Activated CD4-positive, alpha-beta memory T cell treated with anti-CD3 and anti-CD28 coated beads for 36 hours (primary cell): ENCODE data around the gene ATP10A. TPM values are rescaled to one million over a fixed set of nuclear protein-coding genes. Genes with fewer than 3 reads are reported as not detected.

ENCODE experiments used
- CTCF ChIA-PET: fragments of 350-600 bp; sonication (Branson Sonifier 250); formaldehyde crosslinking; loops from one replicate; lab custom pipeline; 2021; ENCODE audit warnings: antibody characterized with exemption, inconsistent platforms; lab: Charles Lee
- POLR2A ChIA-PET: fragments of 350-600 bp; sonication (Branson Sonifier 250); formaldehyde crosslinking; loops from one replicate; lab custom pipeline; 2021; ENCODE audit warnings: antibody characterized with exemption; lab: Charles Lee
- DNase-seq: peaks from one replicate; pipeline ENCODE4 v3.0.0-alpha.2; 2020
- H3K27ac Mint-ChIP-seq: one replicate; pipeline ENCODE4 v1.8.0; 2021; ENCODE audit warnings: mixed read lengths
- H3K27me3 Mint-ChIP-seq: one replicate; pipeline ENCODE4 v1.8.0; 2021; ENCODE audit warnings: mixed read lengths
- H3K36me3 Mint-ChIP-seq: one replicate; pipeline ENCODE4 v1.8.0; 2021; ENCODE audit warnings: mixed read lengths
- H3K4me1 Mint-ChIP-seq: one replicate; pipeline ENCODE4 v1.8.0; 2021; ENCODE audit warnings: low read depth, mixed read lengths
- H3K4me3 Mint-ChIP-seq: one replicate; pipeline ENCODE4 v1.8.0; 2021; ENCODE audit warnings: mild to moderate bottlenecking, mixed read lengths
- H3K9me3 Mint-ChIP-seq: one replicate; pipeline ENCODE4 v1.8.0; 2021; ENCODE audit warnings: mixed read lengths
- intact Hi-C: fragments of 100-400 bp; cut with micrococcal nuclease; formaldehyde crosslinking; loops from one replicate; pipeline ENCODE4 v1.15.1; 2023
- total RNA-seq, 2 experiments: library from RNA; stranded (reverse); gene quantifications; one replicate each; pipeline ENCODE4 v1.2.3, GENCODE V29; 2021

Gene ATP10A
- total RNA-seq, 2 experiments from 2014 or later: 15.9 to 17.2 TPM

DNA sequence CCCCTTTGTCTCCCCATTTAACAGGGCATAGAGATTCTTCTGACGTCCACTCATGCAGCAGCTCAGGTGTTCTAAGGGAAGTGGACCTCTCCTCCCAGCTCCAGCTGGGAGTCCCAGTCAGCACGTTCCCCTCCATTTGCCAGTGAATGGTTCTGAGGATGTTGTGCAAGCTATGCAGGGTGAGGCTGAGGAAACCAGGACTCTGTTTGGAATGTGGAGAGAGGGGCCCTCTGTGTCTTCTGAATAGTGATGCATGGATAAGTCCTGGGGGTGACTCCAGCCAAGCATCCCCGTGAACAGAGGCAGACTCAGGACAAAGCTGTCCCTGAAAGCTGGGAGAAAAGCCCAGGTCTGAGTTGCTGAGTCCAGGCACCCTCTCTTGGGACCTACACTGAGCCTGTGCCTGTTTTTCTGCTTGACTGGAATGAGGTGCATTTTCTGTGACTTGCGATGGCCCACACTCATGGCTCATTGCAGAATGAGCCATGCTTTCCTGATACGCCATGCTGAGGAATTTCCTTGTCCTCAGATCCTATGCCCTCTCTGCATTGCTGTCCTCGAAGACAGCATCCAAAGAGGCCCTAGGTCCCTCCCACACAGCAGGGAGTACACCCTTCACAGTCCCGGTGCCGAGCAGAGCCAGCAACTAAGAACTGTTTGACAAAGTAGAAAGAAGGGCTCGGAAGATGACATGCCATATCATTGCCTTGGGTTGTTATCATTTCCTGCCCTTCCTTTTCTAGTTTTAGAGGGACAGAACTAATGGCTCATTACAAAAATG is 185.2 kb downstream of the ATP10A start:
- Mint-ChIP-seq H3K36me3 (peaks cover 23% of the 10 kb centered on the region), H3K4me3 (no peak overlapping the region), H3K4me1 (no peaks in the 10 kb centered on the region), H3K9me3 (no peaks in the 10 kb centered on the region), H3K27ac (no peak overlapping the region), H3K27me3 (no peaks in the 10 kb centered on the region)
- intact Hi-C loops: no loop called here
- ChIA-PET CTCF (no interaction called here), POLR2A (no interaction called here)
- no peak for DNase-seq

DNA sequence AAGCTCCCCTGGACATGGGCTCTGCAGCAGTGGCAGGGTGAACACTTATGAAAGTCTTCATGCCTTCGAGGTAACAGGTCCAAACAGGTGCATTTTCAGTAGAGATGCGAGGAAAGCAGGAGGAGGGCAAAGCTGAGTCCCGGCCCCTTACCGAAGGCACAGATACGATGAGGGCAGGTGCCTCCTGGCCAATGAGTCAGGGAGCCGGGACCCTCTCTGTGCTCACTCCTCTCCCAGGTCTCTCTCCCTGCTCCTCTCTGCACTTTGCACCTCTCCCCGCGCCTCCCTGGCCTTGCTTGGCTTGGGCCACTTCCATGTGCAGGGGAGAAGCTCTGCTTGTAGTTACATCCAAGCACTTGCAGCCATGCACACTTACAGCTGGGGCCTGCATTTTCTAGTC is 187.1 kb downstream of the ATP10A start:
- DNase-seq: no peak
- intact Hi-C loops: no loop called here
- ChIA-PET POLR2A (no interaction called here), CTCF (no interaction called here)
- Mint-ChIP-seq H3K36me3 (peaks cover 14% of the 10 kb centered on the region), H3K27ac (no peak overlapping the region), H3K4me1 (no peaks in the 10 kb centered on the region), H3K4me3 (no peak overlapping the region), H3K9me3 (no peaks in the 10 kb centered on the region), H3K27me3 (peaks cover 5% of the 10 kb centered on the region)

GRCh38 chr15:25675396-25675795 is 187.7 kb downstream of the ATP10A start:
- ChIA-PET CTCF (no interaction called here), POLR2A (no interaction called here)
- intact Hi-C loops: no loop called here
- H3K27ac Mint-ChIP-seq: no peak overlapping the region
- DNase-seq: no peak
- peaks cover 11% of the 10 kb centered on the region for H3K27me3 Mint-ChIP-seq
- H3K36me3 Mint-ChIP-seq: peaks cover 10% of the 10 kb centered on the region
- no peak overlapping the region for H3K4me3 Mint-ChIP-seq
- no peaks in the 10 kb centered on the region for H3K4me1 Mint-ChIP-seq
- H3K9me3 Mint-ChIP-seq: no peaks in the 10 kb centered on the region

DNA sequence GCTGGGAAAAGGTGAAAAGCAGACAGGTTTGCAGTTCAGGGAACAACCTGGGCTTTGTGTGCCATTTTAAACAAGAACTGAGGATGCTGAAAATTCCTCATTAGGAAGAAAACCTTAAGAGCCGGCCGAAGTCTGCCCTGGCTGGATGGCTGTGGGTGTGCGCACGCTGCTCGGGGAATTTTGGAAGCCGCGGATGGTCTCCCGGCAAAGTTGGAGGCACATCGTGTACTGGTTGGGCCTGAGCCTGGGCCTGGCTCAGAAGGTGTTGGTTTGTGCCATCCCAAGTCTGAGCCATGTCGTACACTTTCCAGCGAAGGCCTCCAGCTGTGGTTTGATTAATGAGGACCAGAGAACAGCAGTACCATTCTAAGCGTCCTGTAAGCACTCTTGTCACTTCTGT is 188.2 kb downstream of the ATP10A start:
- Mint-ChIP-seq H3K36me3 (peaks cover 6% of the 10 kb centered on the region), H3K27me3 (peaks cover 15% of the 10 kb centered on the region), H3K27ac (no peak overlapping the region), H3K4me3 (no peak overlapping the region), H3K9me3 (no peaks in the 10 kb centered on the region), H3K4me1 (no peaks in the 10 kb centered on the region)
- ChIA-PET POLR2A (no interaction called here), CTCF (interaction anchor here (0.6 kb wide), 1 partner anchor 23 kb away, joined by 3 read pairs; no protein-coding TSS in a partner anchor)
- DNase-seq: no peak
- intact Hi-C loops: no loop called here

DNA sequence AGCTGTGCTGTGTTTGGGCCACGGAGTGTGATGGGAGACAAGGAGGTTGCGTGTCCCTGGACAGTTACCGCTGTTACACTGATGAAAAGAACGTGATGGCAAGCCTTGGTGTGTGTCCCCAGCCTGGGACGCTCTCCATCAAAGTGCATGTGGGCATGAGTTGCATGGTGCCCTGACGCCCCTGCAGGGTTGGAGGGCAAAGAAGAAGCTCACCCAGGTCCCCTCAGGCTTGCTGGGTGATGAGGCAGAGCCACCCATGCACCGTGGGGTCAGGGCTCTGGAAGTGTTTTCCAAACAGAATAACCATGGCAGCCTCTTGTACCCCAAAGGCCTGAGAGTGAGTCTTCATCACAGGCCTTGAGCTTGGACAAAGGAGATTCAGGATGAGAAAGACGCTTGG is 189.2 kb downstream of the ATP10A start:
- H3K27me3 Mint-ChIP-seq: peaks cover 19% of the 10 kb centered on the region
- H3K9me3 Mint-ChIP-seq: no peaks in the 10 kb centered on the region
- intact Hi-C loops: no loop called here
- H3K27ac Mint-ChIP-seq: no peak overlapping the region
- no peak for DNase-seq
- ChIA-PET POLR2A (no interaction called here), CTCF (no interaction called here)
- no peaks in the 10 kb centered on the region for H3K4me1 Mint-ChIP-seq
- no peak overlapping the region for H3K4me3 Mint-ChIP-seq
- peaks cover 5% of the 10 kb centered on the region for H3K36me3 Mint-ChIP-seq

DNA sequence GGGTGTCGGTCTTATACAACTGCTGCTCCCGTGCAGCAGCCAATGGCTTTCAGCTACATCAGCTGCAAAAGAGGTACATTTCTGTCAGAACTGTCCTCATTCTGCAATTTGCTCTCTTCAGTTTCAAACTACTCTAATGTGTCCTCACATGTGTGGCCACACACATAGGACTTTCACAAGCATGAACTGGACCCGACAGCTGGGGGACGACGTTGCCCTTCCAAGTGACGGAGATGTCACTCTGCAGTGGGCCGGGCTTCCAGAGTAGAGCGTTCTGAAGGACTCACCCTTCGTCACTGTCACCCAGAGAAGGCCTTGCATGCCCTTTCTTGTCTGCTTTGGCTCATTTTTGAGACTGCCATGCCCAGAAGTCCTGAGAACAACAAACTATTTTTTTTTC is 189.8 kb downstream of the ATP10A start:
- Mint-ChIP-seq H3K27me3 (peaks cover 24% of the 10 kb centered on the region), H3K36me3 (peaks cover 1% of the 10 kb centered on the region), H3K4me3 (no peak overlapping the region), H3K4me1 (no peaks in the 10 kb centered on the region), H3K27ac (no peak overlapping the region), H3K9me3 (no peaks in the 10 kb centered on the region)
- CTCF ChIA-PET: no interaction called here
- intact Hi-C loops: no loop called here
- POLR2A ChIA-PET: no interaction called here
- no peak for DNase-seq

DNA sequence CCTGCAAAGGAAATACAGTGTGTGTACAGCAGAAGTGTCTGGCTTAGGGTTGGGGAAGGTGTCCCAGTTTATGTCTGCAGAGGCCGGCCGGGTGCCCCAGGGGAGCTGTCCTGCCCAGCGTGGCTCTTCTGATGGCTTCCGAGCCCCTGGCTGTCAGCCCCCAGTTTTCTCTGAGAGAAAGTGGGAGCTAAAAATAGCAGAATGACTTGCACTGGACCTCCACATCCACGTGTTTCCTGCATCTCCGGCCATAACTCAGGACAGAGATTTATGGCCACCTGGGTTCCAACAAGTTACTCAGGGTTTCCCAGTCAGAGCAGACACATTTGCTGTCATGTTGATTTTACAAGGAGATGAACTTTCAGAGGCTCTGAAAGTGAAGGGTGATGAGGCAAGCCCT is 192.0 kb downstream of the ATP10A start:
- Mint-ChIP-seq H3K9me3 (no peaks in the 10 kb centered on the region), H3K4me3 (no peak overlapping the region), H3K36me3 (no peaks in the 10 kb centered on the region), H3K27ac (no peak overlapping the region), H3K27me3 (peaks cover 31% of the 10 kb centered on the region), H3K4me1 (no peaks in the 10 kb centered on the region)
- no peak for DNase-seq
- CTCF ChIA-PET: no interaction called here
- intact Hi-C loops: no loop called here
- POLR2A ChIA-PET: no interaction called here

- H3K27ac Mint-ChIP-seq: no peak overlapping the region
- POLR2A ChIA-PET: no interaction called here
- peaks cover 31% of the 10 kb centered on the region for H3K27me3 Mint-ChIP-seq
- H3K9me3 Mint-ChIP-seq: no peaks in the 10 kb centered on the region
- no peak overlapping the region for H3K4me3 Mint-ChIP-seq
- no peak for DNase-seq
- no peaks in the 10 kb centered on the region for H3K36me3 Mint-ChIP-seq
- no peaks in the 10 kb centered on the region for H3K4me1 Mint-ChIP-seq
- CTCF ChIA-PET: no interaction called here
- intact Hi-C loops: no loop called here
These were observed 192.5 kb downstream of the ATP10A start for GRCh38 chr15:25670621-25671020.

DNA sequence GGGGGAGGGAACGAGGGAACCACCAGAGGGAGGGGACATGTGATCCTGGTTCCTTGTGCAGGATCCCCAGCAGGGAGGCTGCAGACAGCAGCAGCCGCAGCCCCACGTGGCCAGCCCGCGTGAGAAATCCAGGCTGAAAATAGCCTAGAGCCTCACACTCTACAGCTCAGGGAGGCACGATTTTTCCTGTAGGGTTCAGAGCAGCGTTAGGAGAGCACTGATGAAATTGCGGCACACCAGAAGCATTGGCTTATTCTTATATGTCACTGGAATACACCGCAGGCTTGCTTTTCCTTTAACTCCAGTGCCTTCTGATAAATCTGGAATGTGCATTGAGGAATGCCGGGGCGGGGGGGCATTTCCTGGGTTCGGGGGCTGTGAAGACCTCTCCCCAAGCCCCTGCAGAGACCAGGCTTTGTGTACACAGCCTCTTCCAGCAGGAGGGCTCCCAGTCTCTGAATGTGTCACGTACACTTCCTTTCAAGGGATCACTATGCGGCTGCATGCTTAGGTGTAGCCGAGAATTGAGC is 193.0 kb downstream of the ATP10A start:
- intact Hi-C loops: no loop called here
- peaks cover 31% of the 10 kb centered on the region for H3K27me3 Mint-ChIP-seq
- no peak for DNase-seq
- H3K9me3 Mint-ChIP-seq: no peaks in the 10 kb centered on the region
- H3K4me3 Mint-ChIP-seq: no peak overlapping the region
- ChIA-PET CTCF (no interaction called here), POLR2A (no interaction called here)
- no peak overlapping the region for H3K27ac Mint-ChIP-seq
- no peaks in the 10 kb centered on the region for H3K36me3 Mint-ChIP-seq
- no peaks in the 10 kb centered on the region for H3K4me1 Mint-ChIP-seq

DNA sequence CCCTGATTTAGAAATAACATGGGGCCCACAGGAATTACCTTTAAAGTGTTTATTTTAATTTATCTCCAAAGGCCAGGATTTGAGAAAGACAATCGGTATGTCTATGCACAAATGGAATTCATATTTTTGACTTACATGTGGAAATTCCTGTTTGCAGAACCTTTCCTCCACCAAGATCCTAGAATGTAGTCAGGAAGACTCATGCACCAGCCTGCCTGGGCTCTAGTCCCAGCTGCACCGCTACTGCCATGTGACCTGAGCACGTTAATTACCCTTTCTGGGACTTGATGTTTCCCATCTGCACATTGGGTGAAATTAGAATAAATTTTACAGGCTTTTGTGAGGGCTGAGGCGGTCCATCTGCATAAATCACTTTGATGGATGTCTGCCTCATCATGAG is 194.2 kb downstream of the ATP10A start:
- Mint-ChIP-seq H3K4me1 (no peaks in the 10 kb centered on the region), H3K27me3 (peaks cover 31% of the 10 kb centered on the region), H3K36me3 (no peaks in the 10 kb centered on the region), H3K9me3 (no peaks in the 10 kb centered on the region), H3K27ac (no peak overlapping the region), H3K4me3 (no peak overlapping the region)
- intact Hi-C loops: no loop called here
- ChIA-PET CTCF (no interaction called here), POLR2A (no interaction called here)
- DNase-seq: no peak

- Mint-ChIP-seq H3K27me3 (peaks cover 31% of the 10 kb centered on the region), H3K4me1 (no peaks in the 10 kb centered on the region), H3K36me3 (no peaks in the 10 kb centered on the region), H3K4me3 (no peak overlapping the region), H3K9me3 (no peaks in the 10 kb centered on the region), H3K27ac (no peak overlapping the region)
- ChIA-PET CTCF (no interaction called here), POLR2A (no interaction called here)
- intact Hi-C loops: no loop called here
- DNase-seq: no peak
These were observed 194.8 kb downstream of the ATP10A start for GRCh38 chr15:25668236-25668795.

DNA sequence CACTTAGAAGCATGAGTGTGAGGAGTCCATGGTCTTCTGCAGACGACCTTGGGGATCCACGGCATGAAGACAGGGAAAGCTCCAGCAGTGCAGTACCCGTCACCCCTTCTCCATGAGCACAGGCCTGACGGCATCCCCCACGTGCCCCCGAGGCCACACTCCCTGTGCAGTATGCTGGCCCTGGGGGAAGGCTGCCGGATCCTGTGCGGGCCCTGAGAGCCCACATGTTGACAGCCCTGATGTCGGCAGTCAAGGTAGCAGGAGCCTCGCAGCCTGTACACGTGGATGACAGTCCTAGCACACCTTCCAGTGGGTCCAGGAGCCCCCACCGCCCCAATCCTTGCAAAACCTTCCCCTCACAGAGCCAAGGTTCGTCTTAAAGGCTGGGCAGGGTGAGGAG is 195.3 kb downstream of the ATP10A start:
- Mint-ChIP-seq H3K4me1 (no peaks in the 10 kb centered on the region), H3K36me3 (no peaks in the 10 kb centered on the region), H3K27me3 (peaks cover 31% of the 10 kb centered on the region), H3K27ac (no peak overlapping the region), H3K4me3 (no peak overlapping the region), H3K9me3 (no peaks in the 10 kb centered on the region)
- CTCF ChIA-PET: no interaction called here
- POLR2A ChIA-PET: no interaction called here
- intact Hi-C loops: no loop called here
- no peak for DNase-seq

GRCh38 chr15:25665913-25666312 is 197.2 kb downstream of the ATP10A start:
- ChIA-PET POLR2A (no interaction called here), CTCF (no interaction called here)
- H3K27me3 Mint-ChIP-seq: peaks cover 25% of the 10 kb centered on the region
- intact Hi-C loops: no loop called here
- no peaks in the 10 kb centered on the region for H3K36me3 Mint-ChIP-seq
- DNase-seq: no peak
- H3K4me3 Mint-ChIP-seq: no peak overlapping the region
- H3K27ac Mint-ChIP-seq: no peak overlapping the region
- no peaks in the 10 kb centered on the region for H3K4me1 Mint-ChIP-seq
- no peaks in the 10 kb centered on the region for H3K9me3 Mint-ChIP-seq
